ENCODE measurements around the gene PPP6R3.

- TF ChIP-seq, protein P1, sequence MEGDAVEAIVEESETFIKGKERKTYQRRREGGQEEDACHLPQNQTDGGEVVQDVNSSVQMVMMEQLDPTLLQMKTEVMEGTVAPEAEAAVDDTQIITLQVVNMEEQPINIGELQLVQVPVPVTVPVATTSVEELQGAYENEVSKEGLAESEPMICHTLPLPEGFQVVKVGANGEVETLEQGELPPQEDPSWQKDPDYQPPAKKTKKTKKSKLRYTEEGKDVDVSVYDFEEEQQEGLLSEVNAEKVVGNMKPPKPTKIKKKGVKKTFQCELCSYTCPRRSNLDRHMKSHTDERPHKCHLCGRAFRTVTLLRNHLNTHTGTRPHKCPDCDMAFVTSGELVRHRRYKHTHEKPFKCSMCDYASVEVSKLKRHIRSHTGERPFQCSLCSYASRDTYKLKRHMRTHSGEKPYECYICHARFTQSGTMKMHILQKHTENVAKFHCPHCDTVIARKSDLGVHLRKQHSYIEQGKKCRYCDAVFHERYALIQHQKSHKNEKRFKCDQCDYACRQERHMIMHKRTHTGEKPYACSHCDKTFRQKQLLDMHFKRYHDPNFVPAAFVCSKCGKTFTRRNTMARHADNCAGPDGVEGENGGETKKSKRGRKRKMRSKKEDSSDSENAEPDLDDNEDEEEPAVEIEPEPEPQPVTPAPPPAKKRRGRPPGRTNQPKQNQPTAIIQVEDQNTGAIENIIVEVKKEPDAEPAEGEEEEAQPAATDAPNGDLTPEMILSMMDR (conservative IDR thresholded peaks at IDR 0.05; ENCODE audit: low read length) = no peak
- TF ChIP-seq EZH2phosphoT487 (IDR thresholded peaks at IDR 0.05; ENCODE audit: borderline replicate concordance) = no peak
These were observed 64.1 kb downstream of the PPP6R3 start for GRCh38 chr11:68524681-68525080.

All from Loucy (cell line).